Ovary (tissue), 3 donors: Measurements from ENCODE around the gene VAV2.

Experiments used
- CTCF ChIP-seq, 3 donors: fragments of 450-650 bp in 2 of 3; fragments of 200-600 bp in 1 of 3; IDR thresholded peaks; one replicate each; pipeline versions ENCODE4 v1.5.1 to v1.8.0; 2016 to 2022; ENCODE audit warnings: antibody characterized with exemption in 3 of 3, mild to moderate bottlenecking in 1 of 3
- EP300 ChIP-seq: sonication (generic); formaldehyde crosslinking; IDR thresholded peaks from one replicate; pipeline ENCODE4 v1.6.1; 2017; ENCODE audit warnings: antibody characterized with exemption
- donor health status: DM: no; HTN: no; CAD: no.

DNA sequence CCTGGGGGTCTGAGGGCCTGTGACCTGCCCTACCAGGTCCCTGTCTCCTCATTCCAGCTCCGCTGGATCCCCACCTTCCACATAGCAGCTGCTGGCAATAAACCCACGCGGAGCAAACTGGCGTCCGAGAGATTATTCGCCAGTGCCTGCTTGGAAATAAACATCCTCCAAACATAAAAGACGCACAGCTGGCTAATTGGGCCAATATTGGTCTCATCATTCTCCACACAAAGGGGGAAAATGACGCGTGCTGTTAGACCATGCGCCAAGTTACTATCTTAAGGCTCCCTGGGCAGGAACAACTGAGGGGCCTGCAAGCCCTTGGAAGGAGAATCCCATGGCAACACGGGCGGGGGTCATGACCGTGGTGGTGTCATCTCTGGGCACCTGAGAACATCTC lies 180.7 kb downstream of the VAV2 start:
- no peak for TF ChIP-seq EP300
- TF ChIP-seq CTCF (IDR thresholded peaks at IDR 0.05), result no peak
